DND-41 (cell line): Measurements from ENCODE around the gene SSR4.

Experiments used
- ATAC-seq: fragments of 200-7000 bp; cut with Tn5 transposase; 3 replicates; pipeline ENCODE4 v1.9.1; 2021; ENCODE audit warnings: low read depth; ENCODE audit not compliant: insufficient read depth
- DNase-seq: peaks from one replicate; pipeline ENCODE4 v3.0.0-alpha.2; 2020
- H2AFZ ChIP-seq: 2 replicates; pipeline ENCODE4 v1.6.0; 2012; ENCODE audit warnings: low read depth, low read length
- H3K27ac ChIP-seq: 2 replicates; pipeline ENCODE4 v1.5.1; 2012; ENCODE audit warnings: low read length, inconsistent platforms
- H3K27me3 ChIP-seq: fragments of 200-600 bp; sonication (generic); 2 replicates; pipeline ENCODE4 v1.6.0; 2012; ENCODE audit warnings: low read length, mild to moderate bottlenecking, inconsistent platforms; ENCODE audit not compliant: insufficient read depth, poor library complexity
- H3K36me3 ChIP-seq: 2 replicates; pipeline ENCODE4 v1.5.1; 2012; ENCODE audit warnings: low read length, inconsistent platforms; ENCODE audit not compliant: insufficient read depth
- H3K4me1 ChIP-seq: 2 replicates; pipeline ENCODE4 v1.5.1; 2012; ENCODE audit warnings: mild to moderate bottlenecking, low read length; ENCODE audit not compliant: insufficient read depth
- H3K4me2 ChIP-seq: 2 replicates; pipeline ENCODE4 v1.6.0; 2012; ENCODE audit warnings: mild to moderate bottlenecking, moderate library complexity, low read length, inconsistent platforms; ENCODE audit not compliant: insufficient read depth
- H3K4me3 ChIP-seq, 2 experiments: fragments of 200-600 bp in 1 of 2; shearing (Covaris generic) in 1 of 2; 2 replicates each; pipeline ENCODE4 v1.5.1; 2012 to 2016; ENCODE audit warnings: inconsistent platforms in 2 of 2, low read length in 2 of 2, mild to moderate bottlenecking in 2 of 2, low read depth in 1 of 2, moderate library complexity in 1 of 2
- H3K79me2 ChIP-seq: 2 replicates; pipeline ENCODE4 v1.6.0; 2012; ENCODE audit warnings: low read length, inconsistent platforms; ENCODE audit not compliant: insufficient read depth
- H3K9ac ChIP-seq: 2 replicates; pipeline ENCODE4 v1.6.0; 2012; ENCODE audit warnings: low read depth, mild to moderate bottlenecking, inconsistent platforms, low read length, moderate library complexity
- H3K9me3 ChIP-seq: 2 replicates; pipeline ENCODE4 v1.5.1; 2012; ENCODE audit warnings: low read length, moderate library complexity, mild to moderate bottlenecking, inconsistent platforms; ENCODE audit not compliant: insufficient read depth, severe bottlenecking
- H4K20me1 ChIP-seq: 2 replicates; pipeline ENCODE4 v1.6.0; 2012; ENCODE audit warnings: low read length; ENCODE audit not compliant: insufficient read depth
- EZH2 ChIP-seq: IDR thresholded peaks from 3 replicates; pipeline ENCODE4 v1.6.1; 2012; ENCODE audit warnings: borderline replicate concordance, low read depth, mild to moderate bottlenecking, moderate library complexity, low read length, inconsistent platforms; ENCODE audit not compliant: severe bottlenecking
- TF ChIP-seq, protein P1 (sequence below): IDR thresholded peaks from 2 replicates; pipeline ENCODE4 v1.5.1; 2012; ENCODE audit warnings: borderline replicate concordance, low read length, moderate library complexity, mild to moderate bottlenecking; ENCODE audit not compliant: poor library complexity, severe bottlenecking; ENCODE audit errors: extremely low read depth

SSR4 gene

DNA sequence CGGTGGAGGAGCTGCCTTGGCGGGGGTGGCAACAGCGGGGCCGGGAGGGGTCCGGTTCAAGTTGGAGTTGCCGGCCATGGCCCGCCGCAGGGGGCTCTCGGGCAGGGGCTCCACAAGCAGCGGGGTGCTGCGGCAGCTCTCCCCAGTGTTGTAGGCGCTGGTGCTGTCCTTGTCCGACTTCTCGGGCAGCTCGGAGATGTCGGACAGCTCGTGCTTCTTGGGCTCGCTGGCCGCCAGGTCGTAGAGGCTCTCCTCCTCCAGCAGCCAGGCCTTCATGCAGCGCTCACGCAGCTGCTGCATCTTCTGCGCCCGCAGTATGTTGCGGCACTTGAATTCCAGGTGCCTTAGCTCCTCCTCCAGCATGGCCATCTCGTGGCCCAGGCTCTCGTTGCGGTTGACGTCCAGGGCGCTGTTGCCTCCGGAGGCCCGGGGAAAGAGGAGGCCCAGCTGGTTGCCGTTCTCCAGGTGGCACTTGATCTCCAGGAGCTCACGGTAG, 9.7 kb downstream of the SSR4 start:
- TF ChIP-seq EZH2 = no peak
- TF ChIP-seq, protein P1, sequence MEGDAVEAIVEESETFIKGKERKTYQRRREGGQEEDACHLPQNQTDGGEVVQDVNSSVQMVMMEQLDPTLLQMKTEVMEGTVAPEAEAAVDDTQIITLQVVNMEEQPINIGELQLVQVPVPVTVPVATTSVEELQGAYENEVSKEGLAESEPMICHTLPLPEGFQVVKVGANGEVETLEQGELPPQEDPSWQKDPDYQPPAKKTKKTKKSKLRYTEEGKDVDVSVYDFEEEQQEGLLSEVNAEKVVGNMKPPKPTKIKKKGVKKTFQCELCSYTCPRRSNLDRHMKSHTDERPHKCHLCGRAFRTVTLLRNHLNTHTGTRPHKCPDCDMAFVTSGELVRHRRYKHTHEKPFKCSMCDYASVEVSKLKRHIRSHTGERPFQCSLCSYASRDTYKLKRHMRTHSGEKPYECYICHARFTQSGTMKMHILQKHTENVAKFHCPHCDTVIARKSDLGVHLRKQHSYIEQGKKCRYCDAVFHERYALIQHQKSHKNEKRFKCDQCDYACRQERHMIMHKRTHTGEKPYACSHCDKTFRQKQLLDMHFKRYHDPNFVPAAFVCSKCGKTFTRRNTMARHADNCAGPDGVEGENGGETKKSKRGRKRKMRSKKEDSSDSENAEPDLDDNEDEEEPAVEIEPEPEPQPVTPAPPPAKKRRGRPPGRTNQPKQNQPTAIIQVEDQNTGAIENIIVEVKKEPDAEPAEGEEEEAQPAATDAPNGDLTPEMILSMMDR = no peak
- H3K9me3 ChIP-seq = no peaks in the 10 kb centered on the region
- no peaks in the 10 kb centered on the region for H4K20me1 ChIP-seq
- ATAC-seq (no peak), DNase-seq (no peak)
- no peaks in the 10 kb centered on the region for H3K27me3 ChIP-seq
- H3K4me1 ChIP-seq = no peaks in the 10 kb centered on the region
- no peak overlapping the region for H3K9ac ChIP-seq
- H3K27ac ChIP-seq = no peak overlapping the region
- H3K4me2 ChIP-seq = no peak overlapping the region
- H2AFZ ChIP-seq = no peak overlapping the region
- no peaks in the 10 kb centered on the region for H3K36me3 ChIP-seq
- H3K79me2 ChIP-seq = no peaks in the 10 kb centered on the region
- no peak overlapping the region for H3K4me3 ChIP-seq

GRCh38 chrX:153804621-153805020, 10.2 kb downstream of the SSR4 start:
- TF ChIP-seq EZH2 = no peak
- TF ChIP-seq, protein P1 = no peak
- no peak overlapping the region for H3K9ac ChIP-seq
- H3K4me1 ChIP-seq = no peaks in the 10 kb centered on the region
- H3K9me3 ChIP-seq = no peaks in the 10 kb centered on the region
- no peak overlapping the region for H3K4me2 ChIP-seq
- no peaks in the 10 kb centered on the region for H4K20me1 ChIP-seq
- no peaks in the 10 kb centered on the region for H3K27me3 ChIP-seq
- H2AFZ ChIP-seq = no peak overlapping the region
- no peak for DNase-seq
- no peak overlapping the region for H3K4me3 ChIP-seq
- H3K36me3 ChIP-seq = no peaks in the 10 kb centered on the region
- H3K79me2 ChIP-seq = no peaks in the 10 kb centered on the region
- no peak for ATAC-seq
- H3K27ac ChIP-seq = no peak overlapping the region

DNA sequence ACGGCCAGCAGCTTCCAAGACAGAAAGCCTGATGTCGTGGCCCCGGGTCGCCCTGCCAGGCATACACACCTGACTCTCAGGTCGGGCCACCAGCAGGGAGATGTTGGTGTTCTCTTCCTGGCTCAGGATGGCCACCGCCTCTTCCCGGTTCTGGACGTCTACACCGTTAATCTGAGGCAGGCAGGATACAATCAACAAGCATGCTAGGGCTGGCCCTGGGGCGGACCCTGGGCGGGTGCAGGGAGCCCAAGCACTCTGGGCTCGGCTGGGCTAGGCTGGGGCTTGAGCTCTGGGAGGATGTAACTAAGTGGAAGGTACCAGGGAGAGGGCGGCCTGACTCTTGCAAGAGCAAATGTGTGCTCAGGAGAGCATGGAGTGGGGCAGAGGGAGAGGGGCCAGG, 11.0 kb downstream of the SSR4 start:
- no peak overlapping the region for H3K4me3 ChIP-seq
- H3K9me3 ChIP-seq = no peaks in the 10 kb centered on the region
- TF ChIP-seq EZH2 = no peak
- TF ChIP-seq, protein P1 = no peak
- no peak for DNase-seq
- no peaks in the 10 kb centered on the region for H4K20me1 ChIP-seq
- H2AFZ ChIP-seq = no peak overlapping the region
- H3K79me2 ChIP-seq = no peaks in the 10 kb centered on the region
- H3K4me1 ChIP-seq = no peaks in the 10 kb centered on the region
- no peak overlapping the region for H3K9ac ChIP-seq
- ATAC-seq = no peak
- H3K27ac ChIP-seq = no peak overlapping the region
- no peak overlapping the region for H3K4me2 ChIP-seq
- H3K27me3 ChIP-seq = no peaks in the 10 kb centered on the region
- no peaks in the 10 kb centered on the region for H3K36me3 ChIP-seq
